Measurements from ENCODE around the gene NUDT5.

Gene NUDT5

GRCh38 chr10:12214093-12214492 lies 18.4 kb upstream of the NUDT5 start:
- DNase-seq (ENCODE audit: extremely low read depth, low read depth): no peak
- no peak for TF ChIP-seq CTCF (IDR thresholded peaks at IDR 0.05; ENCODE audit: low read depth, low read length)

GRCh38 chr10:12213621-12214020 lies 17.9 kb upstream of the NUDT5 start:
- no peak for TF ChIP-seq CTCF (IDR thresholded peaks at IDR 0.05; ENCODE audit: low read depth, low read length)
- DNase-seq (ENCODE audit: extremely low read depth, low read depth): no peak

DNA sequence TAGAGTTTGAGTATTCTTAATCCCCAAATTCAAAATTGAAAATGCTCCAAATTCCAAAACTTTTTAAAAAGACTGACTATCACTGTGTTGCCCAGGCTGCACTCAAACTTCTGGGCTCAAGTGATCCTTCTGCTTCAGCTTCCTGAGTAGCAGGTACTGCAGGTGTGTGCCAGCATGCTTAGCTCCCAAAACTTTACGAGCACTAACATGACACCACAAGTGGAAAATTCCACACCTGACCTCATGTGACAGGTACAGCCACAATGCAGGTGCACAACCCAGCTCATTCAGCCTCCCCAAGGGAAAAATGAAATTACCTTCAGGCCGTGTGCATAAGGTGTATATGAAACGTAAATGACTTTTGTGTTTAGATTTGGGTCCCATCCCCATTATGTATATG lies 16.8 kb upstream of the NUDT5 start:
- TF ChIP-seq CTCF (IDR thresholded peaks at IDR 0.05; ENCODE audit: low read depth, low read length): no peak

GRCh38 chr10:12208460-12208859 lies 12.8 kb upstream of the NUDT5 start:
- DNase-seq (ENCODE audit: extremely low read depth, low read depth): no peak
- TF ChIP-seq CTCF (IDR thresholded peaks at IDR 0.05; ENCODE audit: low read depth, low read length): no peak

More for the DNA sequence above, 16.8 kb upstream of the NUDT5 start:
- DNase-seq (ENCODE audit: extremely low read depth, low read depth): no peak

GRCh38 chr10:12207114-12207513 lies 11.4 kb upstream of the NUDT5 start:
- TF ChIP-seq CTCF (IDR thresholded peaks at IDR 0.05; ENCODE audit: low read depth, low read length): no peak
- DNase-seq (ENCODE audit: extremely low read depth, low read depth): no peak

GRCh38 chr10:12205082-12205481 lies 9.4 kb upstream of the NUDT5 start:
- no peak for DNase-seq (ENCODE audit: extremely low read depth, low read depth)
- no peak for TF ChIP-seq CTCF (IDR thresholded peaks at IDR 0.05; ENCODE audit: low read depth, low read length)

DNA sequence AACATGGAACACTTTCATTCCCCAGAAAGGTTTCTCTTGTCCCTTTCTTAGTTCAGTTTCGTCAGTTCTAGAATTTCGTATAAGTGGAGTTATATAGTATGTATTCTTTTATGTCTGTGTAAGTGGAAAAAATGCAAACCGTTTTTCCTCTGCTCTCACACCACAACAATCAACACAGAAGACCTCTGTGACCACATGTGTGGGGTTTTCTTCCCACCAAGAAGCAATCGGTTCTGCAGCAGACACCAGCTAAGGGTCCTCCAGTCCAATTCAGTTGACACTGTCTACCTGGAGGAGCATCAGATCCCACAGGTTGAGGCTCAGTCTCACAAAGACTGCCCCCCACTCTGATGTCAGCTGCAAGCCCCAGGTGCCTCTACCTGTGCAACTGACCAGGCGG lies 6.5 kb upstream of the NUDT5 start:
- no peak for TF ChIP-seq CTCF (IDR thresholded peaks at IDR 0.05; ENCODE audit: low read depth, low read length)
- DNase-seq (ENCODE audit: extremely low read depth, low read depth): no peak
